PC-9 (cell line): ENCODE results near the gene TRIM7. TPM values are rescaled to one million over a fixed set of nuclear protein-coding genes. Genes with fewer than 3 reads are reported as not detected.

Experiments
- BruUV-seq: library from RNA; stranded (reverse); fragments of 400-500 nt; replicated peaks from 2 replicates; lab custom pipeline; 2021; lab: Mats Ljungman, UMichigan
- CTCF ChIA-PET: fragments of 300-600 bp; sonication (Branson Sonifier 250); formaldehyde crosslinking; loops from one replicate; lab custom pipeline; 2022; ENCODE audit warnings: antibody characterized with exemption; lab: Charles Lee
- POLR2A ChIA-PET: fragments of 300-600 bp; sonication (Branson Sonifier 250); formaldehyde crosslinking; loops from one replicate; lab custom pipeline; 2022; ENCODE audit warnings: antibody characterized with exemption; ENCODE audit not compliant: unreplicated experiment; lab: Charles Lee
- DNase-seq, 2 experiments: peaks; one replicate each; pipeline versions ENCODE4 v3.0.0 to v3.0.0-alpha.2; 2015 to 2022; ENCODE audit warnings: mixed read lengths in 1 of 2
- H2AFZ ChIP-seq: fragments of 200-600 bp; sonication (generic); 2 replicates; pipeline ENCODE4 v1.8.1; 2017; ENCODE audit warnings: antibody characterized with exemption
- H3F3A ChIP-seq: fragments of 200-600 bp; sonication (generic); 2 replicates; pipeline ENCODE4 v1.8.1; 2017; ENCODE audit warnings: antibody characterized with exemption, mild to moderate bottlenecking, low read depth; ENCODE audit not compliant: insufficient read depth
- H3K27ac ChIP-seq: fragments of 200-600 bp; sonication (generic); 2 replicates; pipeline ENCODE4 v1.6.1; 2016; ENCODE audit warnings: mixed run types
- H3K27me3 ChIP-seq: fragments of 200-600 bp; sonication (generic); 2 replicates; pipeline ENCODE4 v1.6.1; 2016; ENCODE audit warnings: low read depth, mixed run types; ENCODE audit not compliant: insufficient read depth
- H3K36me3 ChIP-seq: fragments of 200-600 bp; sonication (generic); 2 replicates; pipeline ENCODE4 v1.6.1; 2016; ENCODE audit warnings: low read depth, mixed run types
- H3K4me1 ChIP-seq: fragments of 200-600 bp; sonication (generic); replicated peaks from 2 replicates; pipeline ENCODE4 v1.6.1; 2016; ENCODE audit warnings: mixed run types; ENCODE audit not compliant: insufficient read depth
- H3K4me2 ChIP-seq: fragments of 200-600 bp; sonication (generic); 2 replicates; pipeline ENCODE4 v1.6.1; 2017; ENCODE audit warnings: mixed run types
- H3K4me3 ChIP-seq: fragments of 200-600 bp; sonication (generic); 2 replicates; pipeline ENCODE4 v1.6.1; 2016; ENCODE audit warnings: mixed run types
- H3K79me2 ChIP-seq: fragments of 200-600 bp; sonication (generic); 2 replicates; pipeline ENCODE4 v1.6.1; 2017; ENCODE audit warnings: low read depth, mixed run types
- H3K9me2 ChIP-seq: fragments of 200-600 bp; sonication (generic); 2 replicates; pipeline ENCODE4 v1.8.1; 2017; ENCODE audit warnings: mild to moderate bottlenecking; ENCODE audit not compliant: insufficient read depth
- H3K9me3 ChIP-seq: fragments of 200-600 bp; sonication (generic); 2 replicates; pipeline ENCODE4 v1.8.1; 2016; ENCODE audit warnings: low read depth; ENCODE audit not compliant: insufficient read depth
- H4K20me1 ChIP-seq: fragments of 200-600 bp; sonication (generic); 2 replicates; pipeline ENCODE4 v1.8.1; 2017; ENCODE audit not compliant: insufficient read depth
- EZH2 ChIP-seq: fragments of 200-600 bp; sonication (generic); IDR thresholded peaks from 2 replicates; pipeline ENCODE4 v1.8.0; 2017; ENCODE audit warnings: antibody characterized with exemption, low read depth
- intact Hi-C: fragments of 100-400 bp; cut with micrococcal nuclease; formaldehyde crosslinking; loops from one replicate; pipeline ENCODE4 v1.10.0; 2022; ENCODE audit not compliant: unreplicated experiment
- total RNA-seq: library from RNA; stranded (reverse); gene quantifications from 2 replicates; pipeline ENCODE4 v1.2.3, GENCODE V29; 2021
- TF ChIP-seq, protein P1 (sequence below): fragments of 200-600 bp; sonication (generic); conservative IDR thresholded peaks from 2 replicates; pipeline ENCODE4 v1.6.1; 2017; ENCODE audit warnings: mixed run types, antibody characterized with exemption, mild to moderate bottlenecking, moderate library complexity

TRIM7 gene
- total RNA-seq, 1 experiment from 2014 or later, result 9.2 TPM

DNA sequence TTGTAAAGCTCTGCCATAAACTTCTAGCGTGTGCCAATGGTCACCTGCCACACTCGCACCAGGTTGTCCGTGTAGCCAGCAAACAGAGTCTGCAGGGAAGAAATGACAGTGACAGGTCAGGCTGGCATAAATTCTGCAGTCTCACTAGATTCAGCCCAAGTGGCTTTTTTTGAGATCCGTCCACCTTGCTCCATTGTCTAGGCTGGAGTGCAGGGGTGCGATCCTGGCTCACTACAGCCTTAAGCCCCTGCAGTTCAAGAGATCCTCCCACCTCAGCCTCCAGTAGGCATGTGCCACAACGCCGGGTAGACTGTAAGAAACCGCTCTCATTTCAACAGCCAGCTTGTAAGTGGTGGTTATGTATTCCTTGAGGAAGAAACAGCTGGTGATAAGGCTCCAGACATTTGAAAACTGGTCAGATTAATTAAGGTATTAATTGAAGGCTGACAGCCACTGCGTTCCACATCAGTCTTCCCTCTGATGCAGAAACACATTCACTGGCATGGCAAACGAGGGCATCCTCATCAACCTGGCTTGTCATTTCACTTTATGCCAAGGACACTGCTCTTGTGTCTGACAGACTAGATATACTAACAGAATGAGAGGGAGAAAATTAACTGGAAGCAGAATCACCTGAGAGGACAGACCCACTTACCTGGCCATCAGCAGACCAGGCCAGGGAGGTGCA is 32.1 kb upstream of the TRIM7 start:
- intact Hi-C loops, result no loop called here
- H3K27ac ChIP-seq, result no peak overlapping the region
- peaks cover 15% of the 10 kb centered on the region for H3K4me1 ChIP-seq
- no TSS peak for BruUV-seq
- no peak overlapping the region for H3K4me3 ChIP-seq
- H3K79me2 ChIP-seq, result peaks cover 46% of the 10 kb centered on the region
- peaks cover 53% of the 10 kb centered on the region for H3K36me3 ChIP-seq
- TF ChIP-seq EZH2, result no peak
- TF ChIP-seq, protein P1, sequence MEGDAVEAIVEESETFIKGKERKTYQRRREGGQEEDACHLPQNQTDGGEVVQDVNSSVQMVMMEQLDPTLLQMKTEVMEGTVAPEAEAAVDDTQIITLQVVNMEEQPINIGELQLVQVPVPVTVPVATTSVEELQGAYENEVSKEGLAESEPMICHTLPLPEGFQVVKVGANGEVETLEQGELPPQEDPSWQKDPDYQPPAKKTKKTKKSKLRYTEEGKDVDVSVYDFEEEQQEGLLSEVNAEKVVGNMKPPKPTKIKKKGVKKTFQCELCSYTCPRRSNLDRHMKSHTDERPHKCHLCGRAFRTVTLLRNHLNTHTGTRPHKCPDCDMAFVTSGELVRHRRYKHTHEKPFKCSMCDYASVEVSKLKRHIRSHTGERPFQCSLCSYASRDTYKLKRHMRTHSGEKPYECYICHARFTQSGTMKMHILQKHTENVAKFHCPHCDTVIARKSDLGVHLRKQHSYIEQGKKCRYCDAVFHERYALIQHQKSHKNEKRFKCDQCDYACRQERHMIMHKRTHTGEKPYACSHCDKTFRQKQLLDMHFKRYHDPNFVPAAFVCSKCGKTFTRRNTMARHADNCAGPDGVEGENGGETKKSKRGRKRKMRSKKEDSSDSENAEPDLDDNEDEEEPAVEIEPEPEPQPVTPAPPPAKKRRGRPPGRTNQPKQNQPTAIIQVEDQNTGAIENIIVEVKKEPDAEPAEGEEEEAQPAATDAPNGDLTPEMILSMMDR, result no peak
- POLR2A ChIA-PET, result no interaction called here
- DNase-seq, result no peak
- H3K9me3 ChIP-seq, result no peaks in the 10 kb centered on the region
- peaks cover 69% of the 10 kb centered on the region for H4K20me1 ChIP-seq
- H2AFZ ChIP-seq, result no peak overlapping the region
- H3K27me3 ChIP-seq, result no peaks in the 10 kb centered on the region
- no peaks in the 10 kb centered on the region for H3K9me2 ChIP-seq
- CTCF ChIA-PET, result no interaction called here
- peaks cover 91% of the 10 kb centered on the region for H3F3A ChIP-seq
- H3K4me2 ChIP-seq, result no peak overlapping the region

DNA sequence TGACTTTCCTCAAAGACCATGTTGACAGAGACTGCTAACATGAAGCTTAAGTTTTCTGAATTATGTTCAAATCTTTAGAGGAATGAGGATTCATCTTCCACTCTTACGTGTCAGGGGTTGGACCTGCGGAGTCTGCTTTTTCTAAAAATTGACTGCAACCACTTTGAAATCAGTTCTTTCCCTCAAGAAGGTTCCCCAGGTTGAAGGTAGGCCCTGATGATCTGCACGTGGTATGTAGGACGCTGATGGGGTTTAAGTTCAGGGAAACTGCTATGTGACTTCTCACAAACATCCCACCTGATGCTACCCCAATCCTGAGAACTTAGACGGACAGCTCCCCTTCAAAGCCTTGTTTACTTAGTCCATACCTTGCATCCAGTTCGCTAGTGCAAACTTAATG is 31.5 kb upstream of the TRIM7 start:
- Histone ChIP-seq H3K9me3 (no peaks in the 10 kb centered on the region), H4K20me1 (peaks cover 62% of the 10 kb centered on the region), H3K36me3 (peaks cover 46% of the 10 kb centered on the region), H3K27me3 (no peaks in the 10 kb centered on the region), H3F3A (peaks cover 87% of the 10 kb centered on the region), H3K4me2 (no peak overlapping the region), H3K9me2 (no peaks in the 10 kb centered on the region), H2AFZ (no peak overlapping the region), H3K4me1 (peaks cover 9% of the 10 kb centered on the region), H3K27ac (no peak overlapping the region), H3K4me3 (no peak overlapping the region), H3K79me2 (peaks cover 40% of the 10 kb centered on the region)
- BruUV-seq, result TSS peak; percentile 4
- CTCF ChIA-PET, result no interaction called here
- POLR2A ChIA-PET, result no interaction called here
- no peak for TF ChIP-seq EZH2
- TF ChIP-seq, protein P1, result no peak
- intact Hi-C loops, result no loop called here
- DNase-seq, result no peak

DNA sequence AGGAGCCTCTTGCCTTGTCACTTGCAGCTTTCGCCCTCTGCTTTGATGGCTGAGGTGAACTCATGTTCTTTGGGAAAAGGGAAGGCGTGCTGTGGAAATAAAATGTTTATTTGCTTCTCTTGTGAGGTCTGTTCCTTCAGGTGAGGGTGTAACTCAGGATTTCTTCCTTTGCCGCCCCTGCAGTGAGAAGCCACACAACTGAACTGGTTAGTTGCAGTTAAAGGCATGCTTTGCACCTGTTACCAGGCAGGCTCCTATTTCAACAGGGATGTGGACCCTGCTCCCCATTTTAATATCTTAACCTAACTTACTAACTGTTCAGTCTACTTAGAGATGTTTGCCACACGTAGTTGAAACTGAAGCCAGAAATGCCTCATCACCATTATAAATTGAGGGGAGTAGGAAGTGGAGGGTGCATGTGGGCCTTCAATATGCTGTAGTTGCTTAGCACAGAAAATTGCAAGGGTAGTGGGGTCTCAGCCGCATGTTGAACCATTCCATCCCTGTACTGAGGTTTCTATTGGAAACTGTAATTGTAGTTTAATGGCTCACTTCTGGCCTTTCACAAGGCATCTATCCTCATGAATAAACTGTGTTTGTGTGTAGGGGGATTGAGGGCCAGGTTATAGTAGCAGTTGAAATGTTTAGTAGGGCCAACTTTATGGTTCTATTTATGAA is 30.8 kb upstream of the TRIM7 start:
- no TSS peak for BruUV-seq
- H3K9me3 ChIP-seq, result no peaks in the 10 kb centered on the region
- intact Hi-C loops, result no loop called here
- no peaks in the 10 kb centered on the region for H3K9me2 ChIP-seq
- TF ChIP-seq EZH2, result no peak
- TF ChIP-seq, protein P1, result no peak
- peaks cover 33% of the 10 kb centered on the region for H3K79me2 ChIP-seq
- no peak for DNase-seq
- peaks cover 56% of the 10 kb centered on the region for H4K20me1 ChIP-seq
- no peaks in the 10 kb centered on the region for H3K27me3 ChIP-seq
- H3K4me2 ChIP-seq, result no peak overlapping the region
- CTCF ChIA-PET, result interaction anchor here (0.6 kb wide), 2 partner anchors 38 to 367 kb away, joined by 3 to 9 read pairs; no protein-coding TSS in a partner anchor
- POLR2A ChIA-PET, result interaction anchor here (0.6 to 0.7 kb wide), 2 partner anchors 11 to 376 kb away, joined by 5 to 23 read pairs; no protein-coding TSS in a partner anchor
- peaks cover 80% of the 10 kb centered on the region for H3F3A ChIP-seq
- H2AFZ ChIP-seq, result no peak overlapping the region
- peaks cover 41% of the 10 kb centered on the region for H3K36me3 ChIP-seq
- H3K4me1 ChIP-seq, result 0 out of 2 replicates have a peak, but pooled peaks cover 2% of the 10 kb centered on the region
- no peak overlapping the region for H3K4me3 ChIP-seq
- peak overlapping the region; percentile 45 for H3K27ac ChIP-seq
